GM19455 (cell line): ENCODE data around the gene FBN3.
"Not testable (repeated sequence)": the region's sequence is repeated elsewhere in the genome, so short reads cannot be mapped to it uniquely, and the experiment has no call there.

ENCODE experiments used
- ATAC-seq: cut with Tn5 transposase; IDR thresholded peaks from one replicate; pipeline ENCODE4 v1.9.1; 2021; ENCODE audit not compliant: unreplicated experiment

Gene FBN3

DNA sequence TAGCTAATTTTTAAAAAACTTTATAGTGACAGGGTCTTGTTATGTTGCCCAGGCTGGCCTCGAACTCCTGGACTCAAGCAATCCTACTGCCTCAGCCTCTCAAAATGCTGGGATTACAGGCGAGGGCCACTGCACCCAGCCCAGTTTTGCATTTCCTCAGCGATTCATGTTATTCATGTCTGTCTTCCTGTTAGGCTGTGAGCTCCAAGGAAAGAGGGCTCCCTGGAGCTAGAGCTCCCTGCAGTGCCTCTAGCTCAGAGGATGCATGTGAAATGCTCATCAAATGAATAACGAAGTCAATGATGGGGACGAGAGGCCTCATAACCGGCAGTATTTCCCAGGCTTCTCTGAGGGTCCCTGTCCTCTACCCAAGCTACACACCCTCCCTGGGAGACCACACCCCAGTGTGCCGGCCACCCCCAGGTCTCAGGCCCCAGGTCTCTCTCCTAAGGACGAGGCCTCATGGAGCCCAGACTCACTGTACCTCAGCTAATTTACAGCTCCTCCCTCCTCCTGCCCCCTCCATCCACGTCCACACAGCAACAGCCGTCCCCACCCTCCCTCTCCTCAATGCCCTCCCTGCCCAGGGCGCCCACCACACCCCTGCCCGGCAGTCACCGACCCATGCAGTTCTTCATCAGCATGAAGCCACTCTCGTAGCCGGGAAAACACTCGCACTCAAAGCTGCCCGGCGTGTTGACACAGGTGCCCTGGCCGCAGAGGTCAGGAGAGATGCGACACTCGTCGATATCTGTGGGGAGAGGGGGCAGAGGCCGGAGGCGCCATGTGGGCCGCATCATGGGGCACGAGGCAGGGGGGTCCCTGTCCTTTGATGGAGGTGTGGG lies 28.5 kb downstream of the FBN3 start:
- no peak for ATAC-seq

DNA sequence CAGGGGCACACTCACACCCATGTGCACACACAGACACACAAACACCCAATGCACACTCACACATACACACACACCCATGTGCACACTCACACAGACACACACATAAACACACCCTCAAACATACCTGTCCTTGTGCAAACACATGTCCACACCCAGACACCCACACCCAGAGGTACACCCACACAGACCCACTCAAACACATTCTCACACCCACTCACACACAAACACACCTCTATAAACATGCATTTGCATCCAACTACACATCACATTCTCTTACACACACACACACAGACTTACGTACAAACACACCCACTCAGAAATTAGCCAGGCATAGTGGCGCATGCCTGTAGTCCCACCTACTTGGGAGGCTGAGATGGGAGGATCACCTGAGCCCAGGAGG lies 31.4 kb downstream of the FBN3 start:
- no peak for ATAC-seq

DNA sequence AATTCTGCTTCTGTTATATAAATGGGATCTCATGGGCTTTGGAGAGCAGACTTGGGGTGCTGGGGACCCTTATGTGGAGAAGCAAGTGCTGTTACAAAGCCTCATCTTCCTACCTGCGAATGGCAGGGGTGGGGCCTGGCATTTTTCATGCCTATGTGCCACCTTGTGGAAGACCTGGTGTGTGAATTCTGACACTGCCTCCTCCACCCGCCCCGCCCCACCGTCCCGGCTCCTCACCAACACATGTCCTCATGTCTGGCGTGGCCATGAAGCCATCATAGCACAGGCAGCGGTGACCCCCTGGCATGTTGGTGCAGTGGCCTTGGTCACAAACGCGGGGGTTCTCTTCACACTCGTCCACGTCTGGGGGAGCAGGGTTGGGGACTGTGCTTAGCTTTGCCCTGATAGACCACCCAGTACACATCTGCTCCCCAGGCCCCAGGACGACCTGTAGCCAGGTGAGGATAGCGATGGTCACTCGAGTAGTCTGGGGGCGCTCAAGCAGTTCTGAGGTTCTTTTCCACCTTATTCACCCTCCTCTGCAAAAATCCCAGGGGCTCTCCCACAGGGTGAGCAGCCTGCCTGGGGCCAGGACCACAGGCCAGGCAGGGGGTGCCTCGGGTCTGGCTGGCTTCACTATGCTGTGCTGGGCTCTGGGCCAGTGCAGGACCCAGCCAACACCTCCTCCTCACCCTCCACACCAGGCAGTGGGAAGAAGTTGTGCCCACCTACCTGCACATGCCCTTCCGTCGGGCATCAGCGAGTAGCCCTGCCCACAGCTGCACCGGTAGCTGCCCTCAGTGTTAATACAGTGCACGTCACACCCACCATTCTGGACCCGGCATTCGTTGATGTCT lies 32.7 kb downstream of the FBN3 start:
- no peak for ATAC-seq

DNA sequence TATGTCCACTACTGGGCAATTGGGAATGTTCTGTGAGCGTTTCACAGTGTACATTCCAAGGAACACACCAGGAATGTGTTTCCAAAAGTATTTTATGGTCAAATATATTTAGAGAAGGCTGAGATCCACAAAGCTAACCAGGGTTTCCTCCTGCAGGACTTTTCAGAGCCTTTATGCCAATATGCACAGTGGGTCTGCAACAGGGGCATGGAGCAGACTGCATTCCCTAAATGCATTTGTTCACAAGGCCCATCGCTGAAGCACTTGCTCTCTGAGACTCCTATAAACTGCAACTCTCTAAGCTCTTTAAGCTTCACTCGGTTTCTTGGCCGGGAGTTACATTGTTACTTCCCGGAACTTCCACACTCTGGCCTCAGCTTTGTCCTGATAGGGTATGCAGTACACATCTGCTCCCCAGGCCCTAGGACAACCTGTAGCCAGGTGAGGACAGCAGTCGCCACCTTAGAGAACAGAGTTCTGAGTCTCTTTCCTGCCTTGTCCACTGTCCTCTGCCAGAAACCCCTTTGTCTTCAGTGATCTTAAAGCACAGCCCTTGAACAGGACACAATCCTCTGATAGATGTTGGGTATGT lies 33.5 kb downstream of the FBN3 start:
- no peak for ATAC-seq

DNA sequence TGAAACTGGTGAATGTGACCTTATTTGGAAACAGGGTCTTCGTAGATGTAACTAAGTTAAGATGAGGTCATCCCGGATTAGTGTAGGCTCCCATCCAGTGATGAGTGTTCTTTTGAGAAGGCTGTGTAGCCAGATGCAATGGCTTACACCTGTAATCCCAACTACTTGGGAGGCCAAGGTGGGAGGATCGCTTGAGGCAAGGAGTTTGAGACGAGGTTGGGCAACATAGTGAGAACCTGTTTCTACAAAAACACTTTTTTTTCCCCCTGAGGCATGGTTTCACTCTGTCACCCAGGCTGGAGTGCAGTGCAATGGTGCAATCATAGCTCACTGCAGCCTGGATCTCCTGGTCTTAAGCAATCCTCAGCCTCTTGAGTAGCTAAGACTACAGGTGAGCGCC lies 36.4 kb downstream of the FBN3 start:
- ATAC-seq: no peak

DNA sequence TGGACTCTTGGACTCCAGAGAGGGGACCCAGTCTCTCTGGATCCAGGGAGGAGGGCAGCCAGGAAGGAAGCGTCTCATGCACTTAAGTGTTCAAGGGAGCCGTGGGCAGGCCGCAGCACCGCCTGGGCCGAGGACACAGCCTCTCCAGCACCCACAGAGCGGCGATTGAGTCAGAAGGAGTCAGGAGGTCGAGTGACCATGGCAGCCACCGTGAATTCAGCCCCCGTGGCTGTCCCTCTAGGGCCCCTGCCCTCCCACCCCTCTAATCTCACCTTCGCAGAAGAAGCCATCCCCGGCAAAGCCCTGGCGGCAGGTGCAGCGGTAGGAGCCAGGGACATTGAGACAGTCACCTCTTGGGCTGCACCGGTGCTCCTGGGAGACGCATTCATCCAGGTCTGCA lies 38.0 kb downstream of the FBN3 start:
- ATAC-seq: no peak

DNA sequence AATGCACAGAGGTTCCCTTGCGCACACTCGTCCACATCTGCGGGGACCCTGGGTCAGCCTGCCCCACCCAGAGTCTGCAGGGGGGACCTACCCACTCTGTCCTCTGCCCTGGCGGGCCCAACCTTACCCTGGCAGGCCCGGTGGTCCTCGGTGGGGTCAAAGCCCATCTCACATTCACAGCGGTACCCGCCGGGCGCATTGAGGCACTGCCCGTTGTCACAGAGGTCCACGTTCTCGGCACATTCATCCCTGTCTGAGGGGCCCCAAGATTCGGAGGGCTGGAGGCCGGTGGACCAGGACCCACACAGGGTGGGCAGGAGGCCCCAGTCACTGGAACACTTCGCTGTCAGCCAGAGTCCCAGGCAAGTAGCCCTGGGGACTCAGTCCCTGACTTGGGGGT lies 38.5 kb downstream of the FBN3 start:
- ATAC-seq: no peak

DNA sequence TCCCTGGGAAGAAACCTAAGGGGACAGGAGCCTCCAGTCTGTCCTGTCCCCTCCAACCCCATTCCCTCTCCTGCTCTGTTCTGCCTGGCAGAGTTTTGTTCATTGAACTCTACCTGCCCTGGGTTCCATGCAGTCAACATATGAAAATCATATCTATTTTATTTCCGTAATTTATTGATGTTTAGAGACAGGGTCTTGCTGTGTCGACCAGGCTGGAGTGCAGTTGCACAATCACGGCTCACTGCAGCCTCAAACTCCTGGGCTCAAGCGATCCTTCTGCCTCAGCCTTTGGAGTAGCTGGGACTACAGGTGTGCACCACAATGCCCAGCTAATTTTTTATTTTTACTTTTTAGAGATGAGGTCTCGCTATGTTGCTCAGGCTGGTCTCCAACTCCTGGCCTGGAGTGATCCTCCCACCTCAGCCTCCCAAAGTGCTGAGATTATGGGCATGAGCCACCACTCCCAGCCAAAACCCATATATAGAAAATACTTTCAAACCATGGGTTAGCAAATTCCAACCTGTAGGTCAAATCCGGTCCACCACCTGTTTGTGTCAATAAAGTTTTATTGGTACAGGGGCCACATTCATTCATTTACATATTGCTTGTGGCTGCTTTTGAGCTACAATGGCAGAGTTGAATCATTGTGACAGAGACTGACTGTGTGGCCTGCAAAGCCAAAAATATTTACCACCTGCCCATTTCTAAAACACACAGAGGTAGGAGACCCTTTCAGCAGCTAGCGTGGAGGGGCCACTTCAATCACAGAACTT lies 39.3 kb downstream of the FBN3 start:
- ATAC-seq: no peak

DNA sequence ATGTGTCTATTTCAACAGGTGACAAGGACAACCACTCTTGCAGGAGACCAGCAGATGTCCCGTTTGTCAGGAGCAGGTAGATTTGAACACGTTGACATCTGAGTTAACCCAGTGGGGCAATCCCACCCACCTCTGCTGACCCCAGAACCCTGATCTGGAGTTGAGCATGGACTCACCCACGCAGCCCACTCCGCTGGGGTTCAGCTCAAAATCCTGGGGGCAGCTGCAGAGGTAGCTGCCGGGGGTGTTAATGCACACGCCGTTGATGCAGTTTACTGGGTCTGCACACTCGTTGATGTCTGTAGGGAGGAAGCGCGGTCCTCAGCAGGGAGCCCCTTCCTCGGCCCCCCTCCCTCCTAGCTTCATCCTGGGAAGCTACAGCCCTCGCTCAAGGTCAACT lies 39.9 kb downstream of the FBN3 start:
- no peak for ATAC-seq

DNA sequence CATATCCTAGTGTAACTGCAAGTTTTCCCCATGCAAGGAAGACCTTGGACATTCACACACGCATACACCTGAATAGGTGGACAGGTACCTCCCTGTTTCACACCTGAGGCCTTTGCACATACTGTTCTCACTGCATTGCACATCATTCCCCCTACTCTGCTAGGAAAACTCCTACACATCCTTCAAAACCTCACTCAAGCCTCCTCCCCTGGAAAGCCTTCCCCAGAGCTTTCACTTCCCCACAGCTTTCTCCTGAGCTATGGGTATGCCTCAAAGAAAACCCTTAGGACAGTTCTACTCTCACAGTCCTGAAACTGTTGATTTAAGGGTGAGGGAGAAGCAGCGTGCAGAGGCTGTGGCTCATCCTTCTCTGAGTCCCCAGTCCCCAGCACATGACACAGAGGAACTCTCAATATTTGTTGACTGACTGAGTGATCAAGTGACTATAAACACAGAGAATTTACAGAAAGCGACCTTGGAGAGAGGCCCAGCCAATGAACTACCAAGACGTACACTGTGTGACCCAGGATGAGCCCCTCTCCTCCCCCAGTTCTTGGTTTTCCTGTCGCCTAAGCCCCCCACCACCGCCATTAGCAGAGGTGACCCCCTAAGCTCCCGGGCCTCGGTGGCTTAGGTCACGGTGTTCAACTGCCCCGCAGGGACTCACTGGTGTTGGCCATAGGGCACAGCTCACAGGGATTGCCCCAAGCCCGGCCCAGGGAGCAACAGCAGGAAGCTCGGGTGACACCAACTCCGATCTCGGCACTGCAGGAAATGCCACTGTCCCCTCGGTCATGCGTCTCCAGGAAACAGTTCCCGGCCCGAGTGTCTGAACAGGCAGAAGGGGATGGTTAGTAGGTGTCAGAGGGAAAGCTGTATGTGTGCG lies 40.6 kb downstream of the FBN3 start:
- no peak for ATAC-seq

DNA sequence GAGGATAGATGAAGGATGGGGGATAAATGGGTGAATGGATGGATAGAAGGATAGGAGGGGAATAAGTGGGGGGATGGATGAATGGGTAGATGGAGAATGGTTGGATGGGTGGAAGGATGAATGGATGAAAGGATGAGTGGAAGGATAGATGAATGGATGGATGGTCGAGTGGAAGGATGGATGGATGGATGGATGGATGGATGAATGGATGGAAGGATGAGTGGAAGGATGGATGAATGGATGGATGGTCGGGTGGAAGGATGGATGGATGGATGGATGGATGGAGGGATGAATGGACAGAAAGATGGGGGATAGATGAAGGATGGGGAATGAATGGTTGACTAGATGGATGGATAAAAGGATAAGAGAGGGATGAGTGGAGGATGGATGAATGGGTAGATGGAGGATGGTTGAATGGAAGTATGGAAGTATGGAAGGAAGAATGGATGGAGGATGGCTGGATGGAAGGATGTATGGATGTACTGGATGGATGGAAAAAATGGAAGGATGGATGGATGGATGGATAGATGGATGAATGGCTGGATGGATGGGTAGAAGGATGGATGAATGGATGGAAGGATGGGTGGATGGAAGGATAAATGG lies 42.0 kb downstream of the FBN3 start:
- no peak for ATAC-seq

DNA sequence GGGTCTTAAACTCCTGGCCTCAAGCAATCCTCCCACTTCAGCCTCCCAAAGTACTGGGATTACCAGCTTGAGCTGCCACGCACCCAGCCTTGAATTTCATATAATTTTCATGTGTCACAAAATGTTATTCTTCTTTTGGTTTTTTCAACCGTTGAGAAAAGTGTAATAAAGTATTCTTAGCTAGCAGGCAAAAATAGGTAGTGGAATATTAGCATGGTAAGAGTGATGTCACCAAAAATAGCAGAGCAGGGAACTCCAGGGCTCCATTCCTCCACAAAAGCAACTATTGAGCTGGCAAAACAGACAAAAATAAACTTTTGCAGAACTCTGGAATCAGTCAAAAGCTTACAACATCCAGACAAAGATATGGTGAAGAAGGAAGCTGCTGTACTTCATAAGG lies 43.9 kb downstream of the FBN3 start:
- ATAC-seq: no peak

DNA sequence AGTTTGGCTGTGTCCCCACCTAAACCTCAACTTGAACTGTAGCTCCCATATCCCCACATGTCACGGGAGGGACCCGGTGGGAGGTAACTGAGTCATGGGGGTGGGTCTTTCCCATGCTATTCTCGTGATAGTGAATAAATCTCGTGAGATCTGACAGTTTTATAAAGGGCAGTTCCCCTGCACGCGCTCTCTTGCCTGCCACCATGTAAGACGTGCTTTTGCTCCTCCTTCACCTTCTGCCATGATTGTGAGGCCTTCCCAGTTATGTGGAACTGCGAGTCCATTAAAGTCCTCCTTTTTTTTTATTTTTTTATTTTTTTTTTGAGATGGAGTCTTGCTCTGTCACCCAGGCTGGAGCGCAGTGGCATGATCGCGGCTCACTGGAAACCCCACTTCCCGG lies 47.5 kb downstream of the FBN3 start:
- ATAC-seq: not testable (repeated sequence)

DNA sequence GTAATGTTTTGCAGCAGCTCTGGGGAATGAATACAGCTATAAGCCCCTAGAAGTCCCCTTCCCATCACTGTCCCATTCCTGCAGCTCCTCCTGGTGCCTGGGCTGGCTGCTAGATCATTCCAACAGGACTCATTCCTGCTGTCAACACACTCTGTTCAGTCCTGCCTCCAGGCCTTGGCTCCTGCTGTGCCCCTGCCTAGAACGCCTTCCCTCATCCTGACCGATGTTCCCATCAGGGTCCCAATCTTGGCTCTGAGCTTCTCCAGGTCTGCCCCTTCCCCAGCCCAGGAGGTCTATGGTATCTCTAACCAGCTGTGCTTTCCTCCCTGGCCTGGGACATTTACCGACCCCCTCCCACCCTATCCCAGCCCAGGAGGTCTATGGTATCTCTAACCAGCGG lies 48.1 kb downstream of the FBN3 start:
- ATAC-seq: no peak

DNA sequence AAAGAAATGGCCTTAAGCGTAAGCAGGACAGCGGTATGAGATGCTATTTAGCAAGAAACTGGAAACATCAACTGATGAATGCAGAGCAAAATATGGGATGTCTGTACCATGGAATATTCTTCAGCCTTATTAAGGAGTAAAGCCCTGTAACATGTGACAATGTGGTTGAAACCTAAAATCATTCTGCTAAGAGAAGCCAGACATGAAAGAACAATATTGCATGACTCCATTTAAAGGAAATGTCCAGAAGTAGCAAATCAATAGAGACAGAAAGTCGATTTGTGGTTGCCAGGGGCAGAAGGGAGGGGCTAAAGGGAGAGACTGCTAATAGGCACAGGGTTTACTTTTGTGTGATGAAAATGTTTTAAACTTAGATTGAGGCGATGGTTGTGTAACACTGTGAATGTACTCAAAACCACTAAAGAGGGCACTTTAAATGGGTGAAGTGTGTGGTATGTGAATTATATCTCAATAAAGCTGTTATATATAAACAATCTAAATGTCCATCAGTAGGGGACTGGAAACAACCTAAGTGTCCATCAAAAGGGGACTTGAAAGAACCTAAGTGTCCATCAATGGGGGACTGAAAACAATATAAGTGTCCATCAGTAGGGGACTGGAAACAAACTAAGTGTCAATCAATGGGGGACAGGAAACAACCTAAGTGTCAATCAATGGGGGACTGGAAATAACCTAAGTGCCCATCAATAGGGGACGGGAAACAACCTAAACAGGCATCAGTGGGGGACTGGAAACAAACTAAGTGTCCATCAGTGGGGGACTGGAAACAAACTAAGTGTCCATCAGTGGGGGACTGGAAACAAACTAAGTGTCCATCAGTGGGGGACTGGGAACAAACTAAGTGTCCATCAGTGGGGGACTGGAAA lies 51.5 kb downstream of the FBN3 start:
- ATAC-seq: no peak

DNA sequence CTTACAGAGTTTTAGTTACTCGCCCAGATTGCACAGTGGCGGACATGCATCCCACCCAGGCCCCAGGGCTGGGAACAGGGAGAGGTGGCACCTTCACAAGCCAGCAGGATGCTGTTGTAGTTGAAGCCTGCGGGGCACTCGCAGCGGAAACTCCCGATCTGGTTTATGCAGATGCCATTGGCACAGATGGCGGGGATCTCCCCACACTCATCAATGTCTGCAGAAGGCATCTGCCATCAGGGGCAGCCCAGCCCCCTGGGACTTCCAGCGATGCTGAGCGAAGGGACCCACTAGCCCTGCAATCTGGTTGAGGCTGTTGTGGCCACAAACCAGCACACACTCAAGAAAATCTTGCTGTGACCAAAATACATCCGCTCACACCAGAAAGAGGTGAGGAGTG lies 52.2 kb downstream of the FBN3 start:
- ATAC-seq: no peak

DNA sequence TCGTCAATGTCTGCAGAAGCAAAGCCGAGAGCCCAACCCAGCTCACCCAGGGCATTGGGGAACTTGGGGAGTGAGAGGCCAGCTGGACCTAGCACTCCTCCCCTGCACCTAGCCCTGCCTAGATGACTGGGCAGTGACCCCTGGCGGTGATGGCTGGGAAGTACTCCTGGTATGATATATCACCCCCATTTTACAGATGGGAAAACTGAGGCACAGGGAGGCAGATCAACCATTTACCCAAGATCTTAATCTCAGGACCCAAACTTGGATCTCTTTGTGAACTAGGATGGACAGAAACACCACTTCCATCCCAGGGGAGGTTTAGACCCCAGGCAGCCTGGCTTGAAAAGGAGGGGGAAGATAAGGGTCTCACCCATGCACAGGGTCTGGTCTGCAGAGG lies 53.3 kb downstream of the FBN3 start:
- no peak for ATAC-seq

DNA sequence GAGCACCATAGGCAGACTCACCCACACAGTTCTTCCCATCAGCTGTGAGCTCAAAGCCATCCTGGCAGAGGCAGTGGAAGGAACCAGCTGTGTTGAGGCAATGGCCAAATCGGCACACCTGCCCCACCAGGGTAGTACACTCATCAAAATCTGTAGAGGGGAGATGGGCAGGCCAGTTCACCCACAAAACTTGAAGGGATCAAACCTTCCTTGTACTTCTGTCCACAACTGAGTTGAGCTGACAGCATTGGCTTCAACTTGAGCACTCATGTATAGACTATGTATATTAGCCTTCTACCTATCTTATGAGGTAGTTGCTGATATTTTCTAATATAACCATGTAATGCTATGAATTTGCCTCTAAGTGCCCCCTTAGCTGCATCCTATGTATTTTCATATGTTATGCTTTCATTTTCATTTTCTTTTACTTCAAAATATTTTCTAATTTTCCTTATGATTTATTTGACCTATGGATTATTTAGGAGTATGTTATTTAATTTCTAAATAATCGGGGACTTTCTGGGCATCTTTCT lies 54.0 kb downstream of the FBN3 start:
- ATAC-seq: no peak

DNA sequence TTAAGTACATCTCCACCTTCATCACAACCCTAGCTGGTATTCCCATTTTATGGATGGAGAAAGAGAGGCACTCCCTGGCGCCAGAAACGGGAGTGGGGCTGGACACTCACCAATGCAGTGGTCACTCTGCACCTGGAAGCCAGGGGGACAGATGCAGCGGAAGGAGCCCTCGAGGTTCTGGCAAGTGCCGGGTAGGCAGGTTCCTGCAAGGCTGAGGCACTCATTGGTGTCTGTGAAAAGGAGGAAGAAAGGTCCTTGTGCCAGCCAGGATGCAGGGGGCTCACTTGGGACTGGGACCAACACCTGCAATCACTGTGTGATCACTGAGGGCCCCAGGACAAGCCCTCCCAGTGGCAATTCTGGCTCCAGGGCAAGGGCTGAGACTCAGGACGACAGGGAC lies 55.1 kb downstream of the FBN3 start:
- ATAC-seq: no peak
